ENCODE results near the gene AGPAT4. TPM values are rescaled to one million over a fixed set of nuclear protein-coding genes. Genes with fewer than 3 reads are reported as not detected.

The AGPAT4 gene
- total RNA-seq, 2 donors from 2014 or later, result 3.6 to 9.2 TPM

GRCh38 chr6:161100072-161100471, 173.8 kb downstream of the AGPAT4 start:
- Histone ChIP-seq H3K36me3 (peaks cover 6% of the 10 kb centered on the region), H3K27ac (no peak overlapping the region)
- no peak for TF ChIP-seq CTCF (IDR thresholded peaks at IDR 0.05)

GRCh38 chr6:161095916-161096315, 177.9 kb downstream of the AGPAT4 start:
- Histone ChIP-seq H3K36me3 (no peaks in the 10 kb centered on the region), H3K4me1 (no peaks in the 10 kb centered on the region), H3K4me3 (no peak overlapping the region), H3K27me3 (no peaks in the 10 kb centered on the region), H3K9ac (ENCODE audit: low read depth in 2 of 2, low read length in 2 of 2) (no peak overlapping the region), H3K9me3 (no peaks in the 10 kb centered on the region), H3K27ac (no peak overlapping the region)
- no peak for TF ChIP-seq CTCF (IDR thresholded peaks at IDR 0.05)
- intact Hi-C loops (cut with DNase I), result no loop called here
- no peak for DNase-seq

More at GRCh38 chr6:161100072-161100471, 173.8 kb downstream of the AGPAT4 start:
- DNase-seq, result no peak
- intact Hi-C loops (cut with DNase I), result no loop called here
- Histone ChIP-seq H3K9ac (ENCODE audit: low read depth in 2 of 2, low read length in 2 of 2) (no peak overlapping the region), H3K9me3 (no peaks in the 10 kb centered on the region), H3K4me1 (no peaks in the 10 kb centered on the region), H3K27me3 (no peaks in the 10 kb centered on the region), H3K4me3 (no peak overlapping the region)

GRCh38 chr6:161094955-161095354, 178.9 kb downstream of the AGPAT4 start:
- H3K9me3 ChIP-seq, result no peaks in the 10 kb centered on the region
- no peaks in the 10 kb centered on the region for H3K4me1 ChIP-seq
- H3K27ac ChIP-seq, result no peak overlapping the region
- H3K27me3 ChIP-seq, result no peaks in the 10 kb centered on the region
- intact Hi-C loops (cut with DNase I), result no loop called here
- H3K36me3 ChIP-seq, result no peaks in the 10 kb centered on the region
- DNase-seq, result no peak
- H3K9ac ChIP-seq (ENCODE audit: low read depth in 2 of 2, low read length in 2 of 2), result no peak overlapping the region
- H3K4me3 ChIP-seq, result no peak overlapping the region
- no peak for TF ChIP-seq CTCF (IDR thresholded peaks at IDR 0.05)

- intact Hi-C loops (cut with DNase I), result no loop called here
- H3K36me3 ChIP-seq, result no peaks in the 10 kb centered on the region
- no peak overlapping the region for H3K27ac ChIP-seq
Observed at GRCh38 chr6:161091972-161092701, 181.7 kb downstream of the AGPAT4 start.

GRCh38 chr6:161091151-161091550, 182.7 kb downstream of the AGPAT4 start:
- TF ChIP-seq CTCF (IDR thresholded peaks at IDR 0.05), result no peak
- no peaks in the 10 kb centered on the region for H3K4me1 ChIP-seq
- H3K9ac ChIP-seq (ENCODE audit: low read depth in 2 of 2, low read length in 2 of 2), result no peak overlapping the region
- no peak overlapping the region for H3K27ac ChIP-seq
- H3K36me3 ChIP-seq, result no peaks in the 10 kb centered on the region
- DNase-seq, result no peak
- no peaks in the 10 kb centered on the region for H3K9me3 ChIP-seq
- no peaks in the 10 kb centered on the region for H3K27me3 ChIP-seq
- intact Hi-C loops (cut with DNase I), result no loop called here
- no peak overlapping the region for H3K4me3 ChIP-seq

More at GRCh38 chr6:161091972-161092701, 181.7 kb downstream of the AGPAT4 start:
- H3K4me1 ChIP-seq, result no peaks in the 10 kb centered on the region
- H3K9ac ChIP-seq (ENCODE audit: low read depth in 2 of 2, low read length in 2 of 2), result no peak overlapping the region
- H3K4me3 ChIP-seq, result no peak overlapping the region
- DNase-seq, result no peak
- no peaks in the 10 kb centered on the region for H3K27me3 ChIP-seq
- H3K9me3 ChIP-seq, result no peaks in the 10 kb centered on the region
- no peak for TF ChIP-seq CTCF (IDR thresholded peaks at IDR 0.05)
